Breast epithelium (tissue), 4 donors: ENCODE measurements around the gene TANK. TPM values are rescaled to one million over a fixed set of nuclear protein-coding genes. Genes with fewer than 3 reads are reported as not detected.

Experiments
- DNase-seq, 2 donors: peaks; one replicate each; pipeline ENCODE4 v3.0.0-alpha.2; 2019; ENCODE audit warnings: low spot score in 2 of 2
- H3K27ac ChIP-seq, 2 donors: fragments of 200-600 bp; sonication (generic) in 1 of 2; one replicate each; pipeline ENCODE4 v1.5.1; 2016 to 2019; ENCODE audit warnings: mild to moderate bottlenecking in 1 of 2
- H3K27me3 ChIP-seq, 2 donors: fragments of 200-600 bp; sonication (generic) in 1 of 2; one replicate each; pipeline versions ENCODE4 v1.5.1 to v1.6.0; 2017 to 2019; ENCODE audit warnings: control low read depth in 1 of 2, mild to moderate bottlenecking in 1 of 2
- H3K36me3 ChIP-seq: fragments of 200-600 bp; one replicate; pipeline ENCODE4 v1.5.1; 2019
- H3K4me1 ChIP-seq, 2 donors: fragments of 200-600 bp; sonication (generic); one replicate each; pipeline ENCODE4 v1.5.1; 2016 to 2019; ENCODE audit warnings: control low read depth in 1 of 2
- H3K4me3 ChIP-seq, 3 donors: fragments of 200-600 bp; sonication (generic); 1 replicate in 2 of 3; 2 replicates in 1 of 3; pipeline ENCODE4 v1.5.1; 2016 to 2019; ENCODE audit warnings: mild to moderate bottlenecking in 3 of 3, moderate library complexity in 2 of 3
- H3K9me3 ChIP-seq, 2 donors: fragments of 200-600 bp; sonication (generic) in 1 of 2; one replicate each; pipeline ENCODE4 v1.5.1; 2016 to 2019; ENCODE audit warnings: control low read depth in 1 of 2
- CTCF ChIP-seq, 3 donors: fragments of 450-650 bp; IDR thresholded peaks; one replicate each; pipeline ENCODE4 v1.5.1; 2016 to 2017; ENCODE audit warnings: antibody characterized with exemption in 3 of 3, mild to moderate bottlenecking in 3 of 3, moderate library complexity in 3 of 3
- POLR2A ChIP-seq: fragments of 450-650 bp; IDR thresholded peaks from one replicate; pipeline ENCODE4 v1.6.1; 2016; ENCODE audit warnings: antibody characterized with exemption, mild to moderate bottlenecking, moderate library complexity
- POLR2AphosphoS5 ChIP-seq, 3 donors: sonication (generic); formaldehyde crosslinking; IDR thresholded peaks; one replicate each; pipeline ENCODE4 v1.6.1; 2017; ENCODE audit warnings: antibody characterized with exemption in 3 of 3
- intact Hi-C: fragments of 100-400 bp; cut with DNase I; formaldehyde crosslinking; loops from one replicate; pipeline ENCODE4 v1.15.1; 2023; ENCODE audit warnings: low total_unique reads
- total RNA-seq, 3 donors: library from RNA; depleted of rRNA; stranded (reverse); fragments of >200 nt; gene quantifications; one replicate each; pipeline ENCODE4 v1.1.0, GENCODE V29; 2016

TANK gene
- total RNA-seq, 3 donors from 2014 or later: 128 to 242 (median 166) TPM

- Histone ChIP-seq H3K27ac (no peak overlapping the region), H3K9me3 (peaks cover 5 to 36% of the 10 kb centered on the region in 2 donors), H3K4me3 (no peak overlapping the region), H3K27me3 (no peaks in the 10 kb centered on the region), H3K4me1 (no peaks in the 10 kb centered on the region), H3K36me3 (no peaks in the 10 kb centered on the region)
- no peak for DNase-seq
- intact Hi-C loops: no loop called here
- TF ChIP-seq POLR2AphosphoS5 (IDR thresholded peaks at IDR 0.05): no peak
These were observed 13.2 kb upstream of the TANK start for GRCh38 chr2:161146996-161147395.

- Histone ChIP-seq H3K27ac (no peak overlapping the region), H3K9me3 (peaks cover 5 to 39% of the 10 kb centered on the region in 2 donors), H3K4me1 (no peaks in the 10 kb centered on the region), H3K36me3 (no peaks in the 10 kb centered on the region), H3K27me3 (no peaks in the 10 kb centered on the region), H3K4me3 (no peak overlapping the region)
- no peak for TF ChIP-seq POLR2A
- no peak for TF ChIP-seq CTCF (IDR thresholded peaks at IDR 0.05)
- no peak for TF ChIP-seq POLR2AphosphoS5 (IDR thresholded peaks at IDR 0.05)
- intact Hi-C loops: no loop called here
- no peak for DNase-seq
These were observed 12.4 kb upstream of the TANK start for GRCh38 chr2:161147856-161148255.

- Histone ChIP-seq H3K27ac (no peak overlapping the region), H3K36me3 (no peaks in the 10 kb centered on the region), H3K4me3 (no peak overlapping the region), H3K9me3 (peaks cover 5 to 32% of the 10 kb centered on the region in 2 donors), H3K4me1 (no peaks in the 10 kb centered on the region), H3K27me3 (no peaks in the 10 kb centered on the region)
- no peak for DNase-seq
- intact Hi-C loops: no loop called here
- TF ChIP-seq POLR2AphosphoS5 (IDR thresholded peaks at IDR 0.05): no peak
- no peak for TF ChIP-seq POLR2A
- TF ChIP-seq CTCF (IDR thresholded peaks at IDR 0.05): no peak
These were observed 9.5 kb upstream of the TANK start for GRCh38 chr2:161150704-161151103.

- Histone ChIP-seq H3K4me3 (no peak overlapping the region), H3K27ac (no peak overlapping the region), H3K4me1 (no peaks in the 10 kb centered on the region), H3K9me3 (peaks cover 5 to 32% of the 10 kb centered on the region in 2 donors), H3K36me3 (no peaks in the 10 kb centered on the region), H3K27me3 (no peaks in the 10 kb centered on the region)
- TF ChIP-seq CTCF (IDR thresholded peaks at IDR 0.05): no peak
- no peak for TF ChIP-seq POLR2A
- TF ChIP-seq POLR2AphosphoS5 (IDR thresholded peaks at IDR 0.05): no peak
- no peak for DNase-seq
- intact Hi-C loops: no loop called here
These were observed 7.9 kb upstream of the TANK start for GRCh38 chr2:161152302-161152701.

- Histone ChIP-seq H3K9me3 (no peaks in the 10 kb centered on the region), H3K27me3 (no peaks in the 10 kb centered on the region), H3K36me3 (no peaks in the 10 kb centered on the region), H3K4me1 (peaks cover 0 to 5% of the 10 kb centered on the region in 2 donors), H3K27ac (no peak overlapping the region), H3K4me3 (no peak overlapping the region)
- no peak for DNase-seq
- intact Hi-C loops: no loop called here
- TF ChIP-seq POLR2AphosphoS5 (IDR thresholded peaks at IDR 0.05) (no peak), POLR2A (no peak), CTCF (IDR thresholded peaks at IDR 0.05) (no peak)
These were observed 1.3 kb upstream of the TANK start for GRCh38 chr2:161158882-161159281.
